ENCODE results near the gene MGLL. TPM values are rescaled to one million over a fixed set of nuclear protein-coding genes. Genes with fewer than 3 reads are reported as not detected.
A peak's percentile ranks its signal among the peaks of the same experiment; 100 is the strongest.

The MGLL gene
- polyA plus RNA-seq, 1 experiment: 108 TPM

- Histone ChIP-seq H3K27me3 (ENCODE audit: control insufficient read depth, insufficient read depth, low read length) (peaks cover 7% of the 10 kb centered on the region), H3K4me3 (ENCODE audit: low read depth, low read length) (no peak overlapping the region), H3K36me3 (ENCODE audit: control insufficient read depth, insufficient read depth, low read length) (no peaks in the 10 kb centered on the region)
- ChIA-PET POLR2A (no interaction called here), CTCF (interaction anchor here (0.8 to 2.2 kb wide), 7 partner anchors 8 to 212 kb away, joined by 3 to 7 read pairs (median 4); no protein-coding TSS in a partner anchor)
- DNase-seq (ENCODE audit: low read depth): no peak
- TF ChIP-seq CTCF (IDR thresholded peaks at IDR 0.05; ENCODE audit: insufficient read depth, low read depth, low read length): peak; percentile 16; the same call in 1 of the 2 replicates
Measured at GRCh38 chr3:127848131-127849129, 26.1 kb upstream of the MGLL start.

- no peaks in the 10 kb centered on the region for H3K36me3 ChIP-seq (ENCODE audit: control insufficient read depth, insufficient read depth, low read length)
- peaks cover 5% of the 10 kb centered on the region for H3K27me3 ChIP-seq (ENCODE audit: control insufficient read depth, insufficient read depth, low read length)
- ChIA-PET CTCF (interaction anchor here (1.2 kb wide), 2 partner anchors 13 to 151 kb away, joined by 3 to 4 read pairs; no protein-coding TSS in a partner anchor), POLR2A (no interaction called here)
- no peak for DNase-seq (ENCODE audit: low read depth)
- no peak overlapping the region for H3K4me3 ChIP-seq (ENCODE audit: low read depth, low read length)
- TF ChIP-seq CTCF (IDR thresholded peaks at IDR 0.05; ENCODE audit: insufficient read depth, low read depth, low read length): no peak
Measured at GRCh38 chr3:127847236-127847720, 25.0 kb upstream of the MGLL start.

- CTCF ChIA-PET: no interaction called here
- H3K27me3 ChIP-seq (ENCODE audit: control insufficient read depth, insufficient read depth, low read length): peaks cover 5% of the 10 kb centered on the region
- H3K36me3 ChIP-seq (ENCODE audit: control insufficient read depth, insufficient read depth, low read length): no peaks in the 10 kb centered on the region
- no peak overlapping the region for H3K4me3 ChIP-seq (ENCODE audit: low read depth, low read length)
- DNase-seq (ENCODE audit: low read depth): no peak
- TF ChIP-seq CTCF (IDR thresholded peaks at IDR 0.05; ENCODE audit: insufficient read depth, low read depth, low read length): no peak
- POLR2A ChIA-PET: no interaction called here
Measured at GRCh38 chr3:127846576-127846975, 24.3 kb upstream of the MGLL start.

GRCh38 chr3:127844326-127844942 lies 22.1 kb upstream of the MGLL start:
- ChIA-PET CTCF (interaction anchor here (3.5 kb wide), 1 partner anchor 12 kb away, joined by 19 read pairs; no protein-coding TSS in a partner anchor), POLR2A (no interaction called here)
- H3K36me3 ChIP-seq (ENCODE audit: control insufficient read depth, insufficient read depth, low read length): no peaks in the 10 kb centered on the region
- no peak for DNase-seq (ENCODE audit: low read depth)
- peaks cover 5% of the 10 kb centered on the region for H3K27me3 ChIP-seq (ENCODE audit: control insufficient read depth, insufficient read depth, low read length)
- H3K4me3 ChIP-seq (ENCODE audit: low read depth, low read length): no peak overlapping the region
- no peak for TF ChIP-seq CTCF (IDR thresholded peaks at IDR 0.05; ENCODE audit: insufficient read depth, low read depth, low read length)

- POLR2A ChIA-PET: no interaction called here
- no peak for DNase-seq (ENCODE audit: low read depth)
- H3K36me3 ChIP-seq (ENCODE audit: control insufficient read depth, insufficient read depth, low read length): no peaks in the 10 kb centered on the region
- TF ChIP-seq CTCF (IDR thresholded peaks at IDR 0.05; ENCODE audit: insufficient read depth, low read depth, low read length): no peak
- CTCF ChIA-PET: interaction anchor here (1.3 to 1.7 kb wide), 2 partner anchors 9 to 18 kb away, joined by 3 to 4 read pairs; no protein-coding TSS in a partner anchor
- no peaks in the 10 kb centered on the region; the same call in none of the 2 replicates for H3K27me3 ChIP-seq (ENCODE audit: control insufficient read depth, insufficient read depth, low read length)
- H3K4me3 ChIP-seq (ENCODE audit: low read depth, low read length): no peak overlapping the region
Measured at GRCh38 chr3:127840671-127841070, 18.4 kb upstream of the MGLL start.

Data from BJ (cell line).